ENCODE measurements around the gene PRDM2.

Gene PRDM2

GRCh38 chr1:13748610-13749505 is 48.9 kb downstream of the PRDM2 start:
- DNase-seq (ENCODE audit: extremely low spot score), result peak; percentile 94
- CTCF ChIA-PET, result interaction anchor here (0.9 kb wide), 1 partner anchor 23 kb away, joined by 3 read pairs; no protein-coding TSS in a partner anchor
- POLR2A ChIA-PET, result interaction anchor here (0.6 to 1.6 kb wide), 12 partner anchors 9 to 48 kb away, joined by 3 to 10 read pairs (median 3); no protein-coding TSS in a partner anchor
- TF ChIP-seq SUZ12 (IDR thresholded peaks at IDR 0.05) (no peak), ELF4 (IDR thresholded peaks at IDR 0.05) (no peak), LEF1 (IDR thresholded peaks at IDR 0.05; ENCODE audit: borderline replicate concordance) (no peak), SP1 (IDR thresholded peaks at IDR 0.05) (no peak), PKNOX1 (IDR thresholded peaks at IDR 0.05) (no peak), BHLHE40 (IDR thresholded peaks at IDR 0.05; ENCODE audit: borderline replicate concordance) (no peak), TARDBP (IDR thresholded peaks at IDR 0.05) (no peak)

GRCh38 chr1:13749543-13750341 is 49.8 kb downstream of the PRDM2 start:
- TF ChIP-seq FOXM1 (IDR thresholded peaks at IDR 0.05; ENCODE audit: borderline replicate concordance), result no peak
- no peak for TF ChIP-seq ELF4 (IDR thresholded peaks at IDR 0.05)
- TF ChIP-seq ZNF384 (IDR thresholded peaks at IDR 0.05), result no peak
- TF ChIP-seq BHLHE40 (IDR thresholded peaks at IDR 0.05; ENCODE audit: borderline replicate concordance), result no peak
- TF ChIP-seq SP1 (IDR thresholded peaks at IDR 0.05), result no peak
- TF ChIP-seq LEF1 (IDR thresholded peaks at IDR 0.05; ENCODE audit: borderline replicate concordance), result no peak
- TF ChIP-seq CTBP1 (IDR thresholded peaks at IDR 0.05; ENCODE audit: borderline replicate concordance), result no peak
- TF ChIP-seq ARNT (IDR thresholded peaks at IDR 0.05), result no peak
- TF ChIP-seq L3MBTL2 (conservative IDR thresholded peaks at IDR 0.05), result no peak
- TF ChIP-seq NFRKB (IDR thresholded peaks at IDR 0.05), result no peak
- no peak for TF ChIP-seq SUZ12 (IDR thresholded peaks at IDR 0.05)
- no peak for TF ChIP-seq FOXA1 (IDR thresholded peaks at IDR 0.05)
- no peak for TF ChIP-seq PKNOX1 (IDR thresholded peaks at IDR 0.05)
- TF ChIP-seq FOXK2 (IDR thresholded peaks at IDR 0.05), result no peak
- TF ChIP-seq TARDBP (IDR thresholded peaks at IDR 0.05), result no peak
- no peak for TF ChIP-seq HDGF (IDR thresholded peaks at IDR 0.05; ENCODE audit: borderline replicate concordance)
- ChIA-PET POLR2A (interaction anchor here (0.6 to 1.6 kb wide), 10 partner anchors 8 to 49 kb away, joined by 3 to 10 read pairs (median 4); no protein-coding TSS in a partner anchor), CTCF (interaction anchor here (0.9 kb wide), 1 partner anchor 24 kb away, joined by 3 read pairs; no protein-coding TSS in a partner anchor)
- DNase-seq (ENCODE audit: extremely low spot score), result peak; percentile 45

GRCh38 chr1:13751458-13751871 is 51.5 kb downstream of the PRDM2 start:
- TF ChIP-seq HDGF (IDR thresholded peaks at IDR 0.05; ENCODE audit: borderline replicate concordance) (no peak), BHLHE40 (IDR thresholded peaks at IDR 0.05; ENCODE audit: borderline replicate concordance) (no peak), L3MBTL2 (conservative IDR thresholded peaks at IDR 0.05) (no peak), PKNOX1 (IDR thresholded peaks at IDR 0.05) (peak; percentile 70), FOXK2 (IDR thresholded peaks at IDR 0.05) (no peak), TARDBP (IDR thresholded peaks at IDR 0.05) (no peak), FOXM1 (IDR thresholded peaks at IDR 0.05; ENCODE audit: borderline replicate concordance) (no peak), ARNT (IDR thresholded peaks at IDR 0.05) (0 out of 2 replicates have a peak, but pooled peaks have one; percentile 42), CTBP1 (IDR thresholded peaks at IDR 0.05; ENCODE audit: borderline replicate concordance) (no peak)
- POLR2A ChIA-PET, result no interaction called here
- CTCF ChIA-PET, result interaction anchor here (0.6 kb wide), 1 partner anchor 510 kb away, joined by 3 read pairs; no protein-coding TSS in a partner anchor
- no peak for DNase-seq (ENCODE audit: extremely low spot score)

GRCh38 chr1:13751985-13752384 is 52.0 kb downstream of the PRDM2 start:
- ChIA-PET CTCF (interaction anchor here (0.6 kb wide), 1 partner anchor 510 kb away, joined by 3 read pairs; no protein-coding TSS in a partner anchor), POLR2A (no interaction called here)
- no peak for DNase-seq (ENCODE audit: extremely low spot score)
- TF ChIP-seq ZNF384 (IDR thresholded peaks at IDR 0.05) (no peak), ELF4 (IDR thresholded peaks at IDR 0.05) (no peak), FOXK2 (IDR thresholded peaks at IDR 0.05) (no peak), SUZ12 (IDR thresholded peaks at IDR 0.05) (no peak), PKNOX1 (IDR thresholded peaks at IDR 0.05) (no peak), CTBP1 (IDR thresholded peaks at IDR 0.05; ENCODE audit: borderline replicate concordance) (no peak), TARDBP (IDR thresholded peaks at IDR 0.05) (no peak), NFRKB (IDR thresholded peaks at IDR 0.05) (no peak), ARNT (IDR thresholded peaks at IDR 0.05) (no peak), FOXA1 (IDR thresholded peaks at IDR 0.05) (no peak), HDGF (IDR thresholded peaks at IDR 0.05; ENCODE audit: borderline replicate concordance) (no peak), L3MBTL2 (conservative IDR thresholded peaks at IDR 0.05) (no peak)

GRCh38 chr1:13752852-13753251 is 52.9 kb downstream of the PRDM2 start:
- no peak for DNase-seq (ENCODE audit: extremely low spot score)
- TF ChIP-seq FOXM1 (IDR thresholded peaks at IDR 0.05; ENCODE audit: borderline replicate concordance), result no peak
- TF ChIP-seq FOXA1 (IDR thresholded peaks at IDR 0.05), result no peak
- TF ChIP-seq L3MBTL2 (conservative IDR thresholded peaks at IDR 0.05), result no peak
- no peak for TF ChIP-seq ARNT (IDR thresholded peaks at IDR 0.05)
- POLR2A ChIA-PET, result no interaction called here
- CTCF ChIA-PET, result no interaction called here
